SU-DHL-6 (cell line): ENCODE measurements around the gene MYOM1.

Source experiments
- CTCF ChIP-seq: fragments of 200-600 bp; sonication (generic); IDR thresholded peaks from one replicate; pipeline ENCODE4 v1.5.1; 2017; ENCODE audit warnings: antibody characterized with exemption, mild to moderate bottlenecking, low read length, moderate library complexity; ENCODE audit not compliant: insufficient read depth, poor library complexity, severe bottlenecking
- EZH2phosphoT487 ChIP-seq: fragments of 200-600 bp; sonication (generic), shearing (Covaris generic); conservative IDR thresholded peaks from 2 replicates; pipeline ENCODE4 v1.6.1; 2018; ENCODE audit warnings: mild to moderate bottlenecking, antibody characterized with exemption, low read length, moderate library complexity, mixed read lengths

- TF ChIP-seq CTCF (no peak), EZH2phosphoT487 (no peak)
These were observed 6.3 kb upstream of the MYOM1 start for GRCh38 chr18:3226048-3226447.
